Measurements from ENCODE around the gene CKAP5.

- TF ChIP-seq ZNF8 (CRISPR knock-in tag; IDR thresholded peaks at IDR 0.05): no peak
- no peak for TF ChIP-seq RARB (CRISPR knock-in tag; IDR thresholded peaks at IDR 0.05)
- TF ChIP-seq OSR1 (CRISPR knock-in tag; IDR thresholded peaks at IDR 0.05): no peak
- no peak for TF ChIP-seq ZC3H10 (CRISPR knock-in tag; IDR thresholded peaks at IDR 0.05)
Measured at GRCh38 chr11:46849631-46850030, 3.6 kb upstream of the CKAP5 start.
